Stimulated activated CD4-positive, alpha-beta T cell treated with anti-CD3 and anti-CD28 coated beads, TNF-alpha, amount 100 ng/mL, for 4 hours (primary cell): ENCODE measurements around the gene CACNB4.
A peak's percentile ranks its signal among the peaks of the same experiment; 100 is the strongest.
"Not testable (repeated sequence)": the region's sequence is repeated elsewhere in the genome, so short reads cannot be mapped to it uniquely, and the experiment has no call there.

Experiments
- DNase-seq, 3 experiments: peaks; one replicate each; pipeline ENCODE4 v3.0.0-alpha.2; 2020; ENCODE audit warnings: low read depth in 3 of 3

CACNB4 gene

DNA sequence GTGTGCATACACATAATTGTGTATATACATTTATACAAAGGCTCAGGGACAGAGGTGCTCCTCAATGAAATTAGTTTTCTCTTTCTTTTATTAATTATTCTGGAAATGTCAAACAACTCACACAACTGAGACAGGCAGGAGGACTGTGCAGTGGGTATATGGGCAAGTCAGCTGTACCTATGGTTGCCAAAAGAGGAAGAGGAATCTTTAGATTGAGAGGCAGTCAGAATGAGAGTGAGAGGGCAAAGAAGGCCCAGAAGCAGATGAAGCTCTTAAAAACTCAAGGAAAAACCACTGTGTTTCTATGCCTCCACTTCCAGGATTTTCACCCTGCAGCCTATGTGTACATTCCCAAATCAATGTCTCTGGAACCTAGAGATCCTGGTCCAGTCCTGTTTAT is 79.1 kb downstream of the CACNB4 start:
- DNase-seq = no peak

DNA sequence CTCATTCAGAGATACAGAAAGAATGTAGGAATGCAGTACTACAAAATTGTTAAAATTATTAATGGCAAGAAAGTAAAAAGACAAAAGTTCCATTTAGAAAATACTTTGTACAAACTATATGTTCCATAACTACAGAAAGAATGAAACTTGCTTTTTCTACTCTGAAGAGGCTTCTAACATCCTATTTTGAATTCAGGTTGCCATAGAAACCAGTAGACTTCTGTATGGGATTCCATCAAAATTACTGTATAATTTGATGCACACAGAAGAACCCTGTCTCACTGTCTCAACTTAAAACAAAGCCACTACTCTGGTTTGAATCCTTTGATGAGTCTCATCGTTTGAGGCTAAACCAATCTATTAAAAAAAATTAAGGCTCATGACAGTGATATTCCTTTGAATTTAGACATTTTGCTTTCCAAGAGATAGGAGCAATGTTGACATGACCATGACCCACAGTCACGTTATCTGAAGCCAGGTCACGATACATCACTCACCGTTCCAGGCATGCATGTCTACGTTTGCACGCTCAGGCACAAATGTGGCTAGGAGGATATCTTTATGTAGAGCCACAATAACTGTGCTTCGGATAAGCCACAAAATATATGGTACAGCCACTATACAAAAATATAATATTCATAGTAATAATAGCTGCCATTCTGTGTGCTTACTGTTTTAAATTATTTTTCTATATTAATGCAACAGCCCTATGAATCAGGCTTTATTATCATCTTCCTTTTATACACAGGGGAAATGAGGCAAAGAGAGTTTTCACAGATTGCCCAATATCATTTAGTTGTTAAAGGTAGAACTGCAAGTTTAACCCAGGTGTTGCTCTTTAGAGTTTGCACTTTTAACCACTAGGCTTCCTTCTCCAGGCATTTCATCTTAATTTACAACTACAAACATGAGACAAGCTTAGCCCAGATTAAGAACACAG is 82.4 kb downstream of the CACNB4 start:
- DNase-seq = no peak

DNA sequence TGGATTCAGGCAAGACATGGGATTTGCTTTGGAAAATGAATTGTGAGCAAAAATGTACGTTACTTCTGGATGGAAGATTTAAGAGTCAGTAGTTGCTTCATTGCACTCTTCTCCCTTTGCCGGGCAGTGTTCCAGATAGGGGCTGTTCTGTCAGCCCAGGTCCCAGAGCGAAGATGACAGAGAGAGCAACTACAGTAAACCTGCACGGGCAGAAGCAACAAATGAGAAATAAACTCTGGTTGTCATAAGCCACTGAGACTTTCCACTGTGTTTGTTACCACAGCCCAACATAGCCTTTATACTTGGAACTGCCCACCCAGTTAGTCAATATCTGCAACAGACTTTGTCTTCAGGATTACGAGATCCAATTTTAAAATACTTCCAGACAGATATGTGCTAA is 83.3 kb downstream of the CACNB4 start:
- no peak for DNase-seq

DNA sequence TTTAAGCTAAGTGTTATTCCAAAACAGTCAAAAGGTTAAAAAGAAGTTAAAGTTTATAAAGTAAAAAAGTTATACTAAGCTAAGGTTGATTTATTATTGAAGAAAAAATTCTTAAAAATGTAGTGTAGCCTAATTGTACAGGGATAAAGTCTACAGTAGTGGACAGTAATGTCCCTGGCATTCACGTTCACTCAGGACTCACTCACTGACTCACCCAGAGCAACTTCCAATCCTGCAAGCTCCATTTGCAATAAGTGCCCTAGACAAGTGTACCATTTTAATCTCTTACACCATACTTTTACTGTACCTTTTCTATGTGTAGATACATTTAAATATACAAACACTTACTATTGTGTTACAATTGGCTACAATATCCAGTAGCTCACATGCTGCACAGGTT is 86.1 kb downstream of the CACNB4 start:
- no peak for DNase-seq

DNA sequence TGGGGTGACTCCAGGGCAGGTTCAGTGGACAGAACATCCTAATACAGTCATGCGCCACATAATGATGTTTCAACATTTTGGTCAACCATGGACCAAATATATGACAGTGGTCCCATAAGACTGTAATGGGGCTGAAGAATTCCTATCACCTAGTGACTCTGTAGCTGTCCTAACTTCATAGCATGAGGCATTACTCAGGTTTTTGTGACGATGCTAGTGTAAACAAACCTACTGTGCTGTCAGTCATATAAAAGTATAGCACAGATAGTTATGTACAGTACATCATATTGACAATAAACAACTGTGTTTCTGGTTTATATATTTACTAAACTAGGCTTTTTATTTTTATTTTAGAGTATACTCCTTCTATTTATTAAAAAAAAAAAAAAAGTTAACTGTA is 87.1 kb downstream of the CACNB4 start:
- no peak for DNase-seq

DNA sequence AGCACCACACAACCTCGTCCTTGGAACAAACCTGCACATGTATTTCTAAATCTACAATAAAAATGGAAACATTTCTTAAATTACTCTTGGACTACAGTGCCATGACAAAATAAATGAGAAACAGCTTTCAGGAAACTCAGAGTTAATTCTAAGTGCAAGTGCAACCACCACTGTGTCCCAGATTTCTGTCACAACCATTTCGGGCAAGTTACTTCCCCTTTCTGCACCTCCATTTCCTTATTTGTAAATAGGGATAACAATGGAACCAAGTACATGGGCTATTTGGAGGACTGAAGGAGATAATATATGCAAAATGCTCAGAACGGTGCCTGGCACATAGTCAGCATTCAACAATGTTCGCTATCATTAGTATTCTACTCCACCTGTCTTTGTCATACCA is 93.2 kb downstream of the CACNB4 start:
- no peak for DNase-seq

DNA sequence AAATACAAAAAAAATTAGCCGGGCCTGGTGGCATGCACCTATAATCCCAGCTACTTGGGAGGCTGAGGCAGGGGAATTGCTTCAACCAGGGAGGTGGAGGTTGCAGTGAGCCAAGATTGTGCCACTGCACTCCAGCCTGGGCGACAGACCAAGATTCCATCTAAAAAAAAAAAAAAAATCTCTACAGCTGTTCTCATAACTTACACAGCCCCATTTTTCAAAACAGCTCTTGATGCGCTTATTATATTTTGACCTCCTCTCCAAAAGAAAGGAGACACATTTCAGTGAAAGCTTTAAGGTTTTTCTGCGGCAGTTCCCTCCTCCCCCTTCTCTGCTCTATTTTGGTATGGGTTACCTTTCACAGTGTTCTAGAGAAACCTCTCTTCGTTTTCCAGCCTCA is 95.6 kb downstream of the CACNB4 start:
- DNase-seq = not testable (repeated sequence)

DNA sequence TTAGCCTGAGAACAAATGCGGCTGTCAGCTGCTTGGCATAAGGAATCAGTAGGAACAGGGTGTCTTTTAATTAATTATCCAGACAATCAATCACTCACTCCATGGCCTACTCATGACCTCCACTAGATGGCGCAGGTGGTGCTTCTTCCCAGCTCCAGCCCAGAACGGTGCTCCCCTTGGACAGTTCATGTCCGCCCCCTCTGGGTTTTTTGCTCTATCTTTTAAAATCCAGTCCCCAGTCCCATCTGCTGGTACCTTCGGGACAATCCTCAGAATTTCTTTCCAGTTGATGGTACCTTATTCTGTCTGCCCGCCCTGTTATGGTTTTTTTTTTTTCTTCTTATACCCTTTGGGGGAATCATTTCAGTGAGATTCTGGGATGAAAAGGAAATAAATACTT is 99.8 kb downstream of the CACNB4 start:
- DNase-seq = peak in 2 of 3 experiments; percentile 2 to 5

DNA sequence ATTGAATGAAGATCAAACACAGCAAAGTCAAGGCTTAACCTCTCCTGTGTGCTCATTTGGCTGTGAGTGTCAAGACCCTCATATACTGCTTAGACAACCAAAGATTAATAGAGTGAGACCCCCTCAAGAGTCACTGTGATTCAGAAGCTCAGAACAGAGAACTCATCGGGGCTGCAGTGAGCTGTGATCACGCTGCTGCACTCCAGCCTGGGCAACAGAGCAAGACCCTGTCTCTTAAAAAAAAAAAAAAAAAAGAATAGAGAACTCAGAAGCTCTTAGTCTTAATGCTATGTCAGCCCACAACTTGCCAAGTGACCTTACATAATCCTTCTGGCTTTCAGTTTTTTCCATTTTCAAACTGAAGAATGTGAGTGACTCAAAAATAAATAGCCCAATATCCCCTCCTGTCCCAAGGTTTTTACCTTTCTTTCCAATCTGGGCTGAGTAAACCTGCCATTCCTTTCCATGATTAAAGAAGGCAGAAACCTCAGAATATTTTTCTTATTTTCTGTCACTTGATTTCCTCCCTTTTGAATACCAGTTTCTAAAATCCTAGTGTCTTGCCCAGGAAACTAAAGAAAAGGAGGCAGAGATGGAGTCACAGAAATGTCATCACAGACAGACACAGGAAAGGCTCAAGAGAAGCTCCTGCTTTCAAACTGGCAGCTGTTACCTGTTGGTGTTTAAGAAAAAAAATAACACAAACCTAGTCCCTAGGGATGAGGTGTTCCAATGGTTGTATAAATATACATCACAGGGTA is 102.4 kb downstream of the CACNB4 start:
- no peak for DNase-seq

DNA sequence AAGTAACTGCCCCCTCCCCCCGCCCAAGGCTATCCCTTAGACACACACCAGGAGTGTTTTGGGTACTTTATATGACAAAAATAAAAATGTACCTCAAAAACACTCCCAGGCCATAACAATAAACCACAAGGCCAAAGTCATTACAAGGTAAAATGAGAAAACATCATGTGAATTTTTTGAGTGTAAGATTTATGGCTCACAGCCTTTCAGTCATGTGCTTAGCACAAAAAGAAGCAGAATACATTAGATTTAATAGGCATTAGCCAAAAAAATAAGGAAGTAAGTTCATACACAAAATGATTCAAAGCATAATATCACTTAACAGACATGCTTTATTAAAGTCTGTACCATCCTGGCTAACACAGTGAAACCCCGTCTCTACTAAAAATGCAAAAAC is 103.7 kb downstream of the CACNB4 start:
- DNase-seq = no peak

DNA sequence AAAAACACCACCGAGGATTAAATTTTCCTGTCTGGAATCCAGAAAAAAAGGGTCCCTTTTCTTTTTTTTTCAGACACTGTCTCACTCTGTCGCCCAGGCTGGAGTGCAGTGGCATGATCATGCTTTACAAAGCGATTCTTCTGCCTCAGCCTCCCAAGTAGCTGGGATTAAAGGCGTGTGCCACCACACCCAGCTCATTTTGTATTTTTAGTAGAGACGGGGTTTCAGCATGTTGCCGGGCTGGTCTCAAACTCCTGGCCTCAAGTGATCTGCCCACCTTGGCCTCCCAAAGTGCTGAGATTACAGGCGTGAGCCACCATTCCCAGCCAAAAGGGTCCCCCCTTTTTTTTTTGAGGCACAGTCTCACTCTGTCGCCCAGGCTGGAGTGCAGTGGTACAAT is 104.7 kb downstream of the CACNB4 start:
- not testable (repeated sequence) for DNase-seq

DNA sequence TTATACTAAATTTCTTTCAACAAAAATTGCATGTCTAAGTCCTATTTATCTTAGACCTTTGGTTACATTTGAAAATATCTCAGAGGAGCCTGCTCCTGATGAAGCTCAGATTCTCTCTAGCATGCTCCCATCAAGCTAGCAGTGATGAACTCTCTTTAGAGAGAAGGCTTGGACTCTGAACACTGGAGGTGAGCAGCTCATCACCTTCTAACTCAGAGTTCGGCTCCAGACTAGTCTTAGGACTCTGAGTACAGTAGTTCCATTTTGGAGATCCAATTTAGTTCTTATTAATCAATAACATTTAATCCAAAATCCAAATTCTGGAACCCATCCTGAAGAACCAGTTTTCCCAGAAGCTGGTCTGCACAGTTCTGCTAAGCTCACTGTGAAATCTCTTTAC is 107.8 kb downstream of the CACNB4 start:
- no peak for DNase-seq

DNA sequence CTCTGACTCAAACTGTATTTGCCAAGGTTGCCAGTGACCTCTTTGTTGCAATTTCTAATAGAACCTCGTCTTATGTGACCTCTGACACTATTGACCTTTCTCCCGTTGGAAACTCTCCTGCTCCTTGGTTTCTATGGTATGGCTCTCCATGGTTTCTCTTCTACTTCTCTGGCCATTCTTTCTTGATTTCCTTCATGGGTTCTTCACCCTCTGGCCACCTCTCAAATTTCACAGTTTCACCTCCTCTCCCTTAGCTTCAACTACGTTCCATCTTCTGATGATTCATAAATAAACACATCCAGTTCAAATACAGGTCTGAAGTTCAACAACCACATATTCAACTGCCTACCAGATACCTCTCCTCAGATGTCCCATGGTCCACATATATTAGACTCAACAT is 109.5 kb downstream of the CACNB4 start:
- DNase-seq = no peak

DNA sequence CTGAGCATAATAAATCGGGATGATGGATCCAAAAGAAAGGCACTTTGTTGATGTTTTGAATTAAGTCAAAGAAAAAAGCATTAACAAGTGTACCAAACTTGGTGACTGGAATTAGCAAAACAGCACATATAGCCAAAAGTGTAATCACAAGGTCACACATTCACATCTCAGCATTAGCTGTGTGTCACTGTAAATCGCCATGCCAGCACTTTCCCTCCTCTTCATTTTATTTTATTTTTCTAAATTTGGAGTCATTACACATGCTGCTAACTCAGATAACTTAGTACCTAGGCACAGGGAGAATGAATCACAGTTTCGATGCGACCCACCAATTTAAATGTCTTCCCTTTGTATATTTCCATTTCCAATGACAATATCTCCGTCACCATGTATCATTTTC is 111.4 kb downstream of the CACNB4 start:
- no peak for DNase-seq

DNA sequence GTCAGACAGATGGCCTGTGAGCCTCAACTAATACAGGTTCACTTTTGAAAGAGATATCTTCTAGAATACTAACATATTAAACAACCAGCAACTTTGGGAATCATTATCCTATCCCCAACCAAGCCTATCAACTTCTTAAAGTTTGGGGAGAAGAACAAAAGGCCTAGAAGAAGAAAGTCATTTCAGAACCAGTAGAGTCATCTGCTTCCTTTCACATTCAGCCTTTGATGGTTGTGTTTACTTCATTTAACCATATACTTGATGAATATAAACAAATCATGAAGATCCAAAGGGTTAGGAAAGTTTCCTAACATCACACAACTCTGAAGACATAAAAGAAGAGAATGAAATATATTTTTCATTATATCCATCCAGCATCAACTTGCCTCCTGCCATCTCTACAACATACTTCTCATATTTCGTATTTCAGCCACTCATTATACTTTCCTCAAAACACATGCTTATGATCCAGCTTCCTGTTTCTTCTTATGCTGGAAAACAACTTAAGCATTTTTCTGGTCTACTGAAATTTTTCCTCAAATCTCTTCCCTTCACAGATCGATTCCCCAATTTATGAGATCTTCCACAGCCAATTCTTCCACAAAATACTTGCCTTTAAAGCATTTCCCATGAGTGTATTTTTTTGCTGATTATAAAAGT is 114.3 kb downstream of the CACNB4 start:
- no peak for DNase-seq

DNA sequence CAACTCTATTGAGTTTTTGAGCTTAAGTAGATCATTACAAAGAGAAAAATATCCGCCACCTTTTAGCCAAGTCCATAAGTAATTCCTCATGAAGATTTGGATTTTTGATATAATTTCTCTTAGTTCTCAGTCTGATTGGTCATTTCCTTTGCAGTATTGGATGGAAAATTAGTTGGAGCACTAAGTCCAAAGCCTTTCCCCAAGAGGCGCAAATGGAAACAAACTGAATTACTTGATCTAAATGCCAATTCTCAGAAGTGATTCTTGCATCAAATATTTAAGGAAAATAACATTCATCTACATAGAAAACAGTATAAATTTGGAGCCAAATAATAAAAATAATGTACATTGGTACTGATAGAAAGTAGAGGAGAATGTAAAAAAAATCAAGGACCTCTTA is 115.6 kb downstream of the CACNB4 start:
- no peak for DNase-seq

DNA sequence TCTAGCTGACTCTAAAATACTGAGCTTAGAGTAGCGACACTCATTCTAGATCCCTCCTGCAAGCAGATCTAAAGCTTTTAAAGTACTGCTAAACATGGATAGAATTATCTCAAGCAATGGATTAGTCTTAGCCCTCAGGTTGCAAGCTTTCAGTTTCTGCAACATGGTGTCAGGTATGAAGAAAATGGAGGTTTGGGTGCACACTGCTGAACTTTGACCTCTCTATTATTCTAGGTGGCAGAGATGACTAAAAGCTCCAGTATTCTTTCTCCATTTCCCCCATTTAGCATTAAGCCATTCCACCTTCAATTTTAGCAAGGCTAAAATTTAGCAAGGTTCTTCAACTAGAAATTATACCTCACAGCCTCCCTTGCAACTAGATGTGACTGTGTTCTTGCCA is 117.0 kb downstream of the CACNB4 start:
- DNase-seq = no peak

DNA sequence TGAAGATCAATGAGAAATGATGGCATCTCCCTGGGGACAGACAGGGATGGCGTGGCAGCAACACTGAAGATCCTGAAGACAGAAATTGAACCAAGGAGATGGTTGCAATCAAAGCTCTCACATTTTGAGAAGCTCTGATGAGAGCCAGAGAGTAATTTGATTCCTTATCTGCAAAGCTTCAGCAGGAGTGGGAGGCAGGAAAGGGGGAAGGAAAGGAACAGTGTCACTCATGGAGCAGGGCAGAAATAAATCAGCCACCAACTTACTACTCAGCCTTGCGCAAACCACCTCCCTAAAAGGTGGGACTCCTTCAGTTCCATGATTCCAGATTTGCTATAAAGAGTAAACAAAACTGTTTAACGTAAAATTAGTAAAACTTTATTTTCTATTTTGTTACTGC is 119.2 kb downstream of the CACNB4 start:
- no peak for DNase-seq

DNA sequence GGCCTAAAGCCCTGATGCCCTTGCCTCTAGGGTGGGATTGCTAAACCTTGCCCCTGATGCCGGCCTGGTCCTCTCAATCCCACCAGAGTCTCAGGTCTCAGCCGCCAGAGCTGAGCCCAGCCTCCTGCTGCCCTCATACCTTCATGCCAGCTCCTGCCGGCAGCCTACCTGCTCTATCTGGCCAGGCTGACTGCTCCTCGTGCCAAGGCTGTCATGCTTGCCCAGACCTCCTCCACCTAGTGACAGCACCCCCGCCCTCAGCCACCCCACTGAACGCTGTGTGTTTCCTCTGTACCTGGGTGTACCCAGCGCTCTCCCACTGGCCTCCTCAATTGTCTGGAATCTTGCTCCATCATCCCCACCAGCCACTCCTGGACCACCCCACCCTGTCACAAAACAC is 120.1 kb downstream of the CACNB4 start:
- DNase-seq = no peak

DNA sequence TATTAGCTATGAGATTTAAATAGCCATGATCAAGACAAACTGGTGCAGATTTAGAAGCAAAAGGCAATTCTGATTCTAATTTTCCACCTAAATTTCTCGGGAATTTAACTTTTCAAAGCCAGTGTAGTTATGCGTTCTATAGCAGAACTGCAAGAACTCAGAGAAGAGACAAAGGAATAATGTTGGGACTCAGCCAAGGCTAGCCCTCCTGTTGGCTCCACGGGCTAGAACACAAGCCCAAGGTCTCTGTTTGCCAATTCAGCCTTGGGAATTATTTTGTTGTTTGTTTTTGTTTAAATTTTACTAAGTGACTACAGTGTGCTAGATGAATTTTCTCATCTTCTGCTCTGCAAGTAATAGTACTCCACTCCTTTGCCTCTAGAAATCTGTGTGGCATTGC is 121.2 kb downstream of the CACNB4 start:
- no peak for DNase-seq

DNA sequence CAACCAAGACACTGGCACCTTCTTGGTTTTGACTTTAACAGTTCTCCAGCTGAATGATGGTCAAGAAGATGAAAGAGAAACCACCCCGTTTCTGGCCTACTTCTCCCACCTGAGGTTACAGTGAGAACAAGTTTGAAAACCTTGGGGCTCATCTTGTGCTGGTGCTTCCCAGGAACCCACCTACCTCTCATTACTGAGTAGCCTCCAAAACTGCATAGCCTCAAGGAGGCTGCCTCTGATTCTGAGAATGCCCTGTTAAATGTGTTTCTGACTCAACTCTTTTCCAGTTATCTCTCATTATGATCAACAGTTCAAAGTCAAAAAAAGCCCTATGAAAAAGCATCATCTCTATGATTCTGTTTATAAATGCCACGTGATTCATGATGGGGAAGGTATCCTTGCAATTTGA is 121.9 kb downstream of the CACNB4 start:
- DNase-seq = no peak
